ENCODE results near the gene TGFBR3.
"Not testable (repeated sequence)": the region's sequence is repeated elsewhere in the genome, so short reads cannot be mapped to it uniquely, and the experiment has no call there.

TGFBR3 gene

DNA sequence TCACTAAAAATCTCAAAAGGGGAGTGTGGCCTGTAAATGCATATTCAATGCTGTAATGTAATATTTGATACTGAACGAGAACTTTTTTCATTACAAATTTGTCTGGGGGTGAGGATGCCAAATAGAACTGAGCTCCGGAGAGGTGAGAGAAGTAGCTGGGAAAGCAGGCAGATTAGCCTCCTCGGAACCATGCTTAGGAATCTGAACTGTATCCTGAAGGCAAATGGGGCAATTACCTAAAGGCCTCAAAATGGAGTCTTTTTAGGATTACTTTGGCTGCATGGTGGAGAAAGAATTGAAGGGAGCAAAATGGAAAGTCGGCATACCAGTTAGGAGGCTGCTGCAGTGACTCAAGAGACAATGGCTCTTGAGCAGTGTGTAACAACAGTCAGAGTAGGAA, 206.5 kb downstream of the TGFBR3 start:
- no peak for DNase-seq

DNA sequence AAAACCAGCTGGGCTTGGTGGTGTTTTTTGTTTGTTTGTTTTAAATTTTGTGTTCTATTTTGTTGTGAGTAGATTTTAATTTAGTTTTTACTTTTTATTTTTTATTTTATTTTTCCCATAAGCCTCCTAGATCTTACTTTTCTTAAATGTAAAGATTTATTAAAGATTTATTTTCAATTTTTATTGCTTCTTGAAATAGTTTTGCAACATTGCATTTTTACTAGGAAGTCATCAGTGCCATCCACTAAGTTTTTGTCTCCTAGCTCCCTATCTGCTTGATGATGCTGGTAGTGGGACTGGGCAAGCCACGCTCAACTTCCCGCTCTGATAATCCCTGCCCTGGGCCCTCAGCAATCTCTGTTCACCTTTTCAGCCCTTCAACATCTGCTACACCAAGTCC, 209.9 kb downstream of the TGFBR3 start:
- no peak for DNase-seq

DNA sequence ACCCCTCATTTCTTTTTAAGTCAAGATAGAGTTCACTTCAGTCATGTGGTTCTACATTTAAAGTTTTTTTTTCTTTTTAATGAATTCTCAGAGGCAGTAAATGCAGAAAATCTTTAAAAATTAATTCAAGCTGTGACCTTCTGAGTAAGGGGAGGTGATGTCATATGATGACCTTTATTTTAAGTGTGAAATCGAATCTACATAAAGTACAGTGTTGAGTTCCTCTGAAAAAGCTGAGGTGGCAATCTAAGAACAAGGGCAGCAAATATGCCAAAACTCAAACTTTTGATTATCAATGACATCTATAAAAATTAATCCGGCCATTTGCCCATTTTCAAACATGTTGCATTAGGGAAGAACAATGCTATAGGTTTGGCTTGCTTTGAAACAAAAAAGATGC, 211.8 kb downstream of the TGFBR3 start:
- DNase-seq = no peak

GRCh38 chr1:91673613-91674012, 212.3 kb downstream of the TGFBR3 start:
- no peak for DNase-seq

- DNase-seq = no peak
Observed at GRCh38 chr1:91672601-91673161, 213.3 kb downstream of the TGFBR3 start.

GRCh38 chr1:91670781-91671180, 215.2 kb downstream of the TGFBR3 start:
- DNase-seq = no peak

GRCh38 chr1:91669584-91670350, 216.2 kb downstream of the TGFBR3 start:
- DNase-seq = no peak

- not testable (repeated sequence) for DNase-seq
Observed at GRCh38 chr1:91666651-91667050, 219.3 kb downstream of the TGFBR3 start.

DNA sequence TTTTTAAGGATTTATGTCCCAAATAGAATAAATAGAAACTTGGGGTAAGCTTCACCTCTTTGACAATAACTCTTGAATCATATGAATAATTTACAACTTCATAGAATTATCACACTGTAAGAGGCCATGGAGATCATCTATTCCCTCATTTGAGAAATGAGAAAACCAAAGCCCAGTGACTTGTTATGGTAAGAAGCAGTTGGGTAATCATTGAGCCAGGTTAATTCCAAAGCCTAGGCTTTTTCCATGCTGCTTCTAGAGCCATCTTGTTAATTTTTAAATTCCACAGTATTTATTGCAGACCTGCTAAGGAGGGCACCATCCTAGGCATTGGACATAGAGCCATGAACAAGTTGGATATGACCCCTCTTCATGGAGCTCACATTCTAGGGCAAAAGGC, 224.8 kb downstream of the TGFBR3 start:
- no peak for DNase-seq

DNA sequence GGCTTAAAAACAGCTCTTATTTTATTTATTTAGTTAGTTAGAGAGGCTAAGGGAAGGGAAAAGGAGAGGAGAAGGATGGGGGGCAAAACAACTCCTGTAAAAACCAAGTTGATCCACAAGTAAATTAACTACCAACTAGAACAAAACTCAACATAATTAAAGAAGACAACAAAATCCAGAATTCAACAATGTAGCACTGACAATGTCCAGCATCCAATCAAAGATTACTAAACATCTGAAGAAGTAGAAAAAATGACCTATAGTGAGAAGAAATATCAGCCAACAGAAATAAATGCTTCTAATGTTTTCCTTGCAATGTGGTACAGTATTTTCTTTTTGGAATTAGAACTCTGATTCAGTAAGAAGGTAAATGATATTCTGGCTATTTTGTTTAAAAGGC, 225.2 kb downstream of the TGFBR3 start:
- no peak for DNase-seq

DNA sequence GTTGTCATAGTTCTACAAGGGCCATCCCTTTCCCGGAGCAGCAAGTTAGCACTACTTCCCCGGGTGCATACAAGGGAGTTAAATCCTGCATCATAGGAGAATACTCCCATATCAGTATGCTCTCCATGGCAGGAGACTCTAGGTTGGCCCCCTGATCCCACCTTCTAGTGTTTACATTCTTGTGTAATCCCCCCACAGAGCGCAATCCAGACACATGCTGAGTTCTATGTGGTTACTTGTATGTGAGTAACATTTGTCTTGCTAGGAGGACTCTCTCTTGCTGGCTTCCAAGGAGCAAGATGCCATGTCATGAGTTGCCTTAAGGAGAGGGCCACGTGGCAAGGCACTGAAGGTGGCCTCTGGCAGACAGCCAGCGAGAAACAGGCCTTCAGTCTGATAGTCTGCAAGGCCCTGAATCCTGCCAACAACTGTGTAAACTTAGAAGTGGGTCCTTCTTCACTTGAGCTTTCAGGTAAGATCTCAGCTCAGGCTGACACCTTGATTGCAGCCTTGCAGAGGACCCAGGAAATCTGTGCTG, 230.0 kb downstream of the TGFBR3 start:
- DNase-seq = no peak

DNA sequence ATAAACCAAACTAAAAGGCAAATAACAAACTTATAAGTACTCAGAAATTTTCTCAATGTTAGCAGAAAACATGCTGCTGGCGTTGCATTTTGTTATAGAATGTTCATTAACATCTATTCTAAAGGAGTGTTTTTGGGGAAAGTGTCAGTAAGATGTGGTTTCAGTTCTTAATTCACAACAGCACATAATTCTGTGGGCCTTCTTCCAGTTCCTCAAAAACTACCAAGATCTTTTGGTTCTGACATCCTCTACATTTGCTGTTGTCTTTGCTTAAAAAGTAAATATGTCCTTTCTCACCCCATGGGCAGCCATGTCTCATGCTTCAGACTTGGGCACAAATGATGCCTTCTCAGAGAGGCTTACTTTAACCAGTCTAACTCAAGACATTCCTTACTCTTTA, 232.8 kb downstream of the TGFBR3 start:
- no peak for DNase-seq

DNA sequence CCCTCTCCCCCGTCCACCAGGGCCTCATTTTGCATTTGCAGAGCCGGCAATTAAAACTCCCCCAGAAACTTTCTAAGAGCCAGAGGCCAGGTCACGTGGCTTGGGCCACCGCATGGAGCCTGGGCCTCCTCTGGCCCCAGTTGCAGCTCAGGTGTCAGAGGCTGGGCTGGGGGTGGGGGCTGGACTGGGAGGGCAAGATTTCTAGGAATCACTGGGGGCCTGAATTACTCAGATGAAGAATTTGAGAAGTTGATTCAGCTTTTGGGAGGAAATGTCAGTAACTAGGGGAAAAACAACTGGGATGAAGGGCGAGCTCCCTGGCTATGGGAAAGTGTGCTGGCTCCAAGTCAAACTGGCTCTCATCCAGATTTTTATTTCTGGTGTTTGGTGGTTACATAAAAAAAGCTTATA, 234.3 kb downstream of the TGFBR3 start:
- DNase-seq = no peak

GRCh38 chr1:91651243-91651642, 234.7 kb downstream of the TGFBR3 start:
- DNase-seq = no peak

- DNase-seq = no peak
Observed at GRCh38 chr1:91650764-91651163, 235.2 kb downstream of the TGFBR3 start.

DNA sequence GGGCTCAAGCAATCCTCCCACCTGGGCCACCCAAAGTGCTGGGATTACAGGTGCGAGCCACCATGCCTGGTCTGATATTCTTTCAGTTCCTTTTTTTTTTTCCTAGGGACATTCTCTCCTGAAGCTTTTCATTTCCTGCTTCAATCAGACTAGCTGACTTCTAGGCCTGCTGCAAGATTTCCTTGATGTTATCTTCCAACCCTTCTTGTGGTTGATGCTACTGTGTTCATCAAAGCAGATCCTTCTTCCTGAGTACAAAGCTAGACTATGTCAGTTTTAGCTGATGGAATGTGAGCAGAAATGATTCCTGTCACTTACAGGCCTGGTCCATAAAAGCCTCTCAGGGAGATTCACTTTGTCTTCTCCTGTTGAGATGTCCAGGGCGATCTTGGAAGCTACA, 238.9 kb downstream of the TGFBR3 start:
- DNase-seq = no peak

DNA sequence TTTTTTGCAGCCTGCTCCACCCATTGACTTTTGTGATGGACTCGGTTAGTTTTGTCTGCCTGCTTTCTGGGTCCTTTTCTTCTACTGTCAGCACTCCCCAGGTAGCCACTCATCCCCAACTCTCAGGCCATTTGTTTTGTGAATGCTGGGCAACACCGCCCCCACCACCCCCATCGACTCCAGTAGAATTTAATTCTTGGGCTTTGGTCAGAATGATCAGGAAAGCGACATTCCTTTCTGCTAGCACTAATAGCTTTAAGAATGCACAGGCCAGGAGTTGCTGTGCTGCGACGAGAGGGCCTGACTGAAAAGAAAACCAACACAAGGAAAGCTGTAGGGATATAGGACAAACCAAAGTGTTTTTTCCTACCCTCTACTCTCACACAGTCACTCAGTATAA, 240.9 kb downstream of the TGFBR3 start:
- no peak for DNase-seq

- DNase-seq = no peak
Observed at GRCh38 chr1:91643431-91643830, 242.5 kb downstream of the TGFBR3 start.

- no peak for DNase-seq
Observed at GRCh38 chr1:91640877-91641526, 244.9 kb downstream of the TGFBR3 start.

- DNase-seq = no peak
Observed at GRCh38 chr1:91637539-91637994, 248.4 kb downstream of the TGFBR3 start.

- DNase-seq = no peak
Observed at GRCh38 chr1:91635763-91636162, 250.2 kb downstream of the TGFBR3 start.

DNA sequence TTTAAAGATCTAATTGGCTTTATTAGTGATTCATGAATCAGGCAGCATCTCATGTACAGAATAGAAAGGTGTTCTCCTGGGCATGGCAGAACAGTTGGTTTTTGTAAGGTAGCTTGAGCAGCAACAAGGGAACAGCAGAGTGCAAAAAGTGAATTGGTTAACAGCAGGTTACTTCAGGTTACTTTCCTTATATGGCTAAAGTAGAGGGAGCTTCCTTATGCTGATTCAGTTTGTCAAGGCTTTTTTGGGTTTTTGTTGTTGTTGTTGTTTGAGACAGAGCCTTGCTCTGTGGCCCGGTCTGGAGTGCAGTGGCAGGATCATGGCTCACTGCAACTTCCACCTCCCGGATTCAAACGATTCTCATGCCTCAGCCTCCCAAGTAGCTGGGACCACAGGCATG, 252.5 kb downstream of the TGFBR3 start:
- DNase-seq = no peak

DNA sequence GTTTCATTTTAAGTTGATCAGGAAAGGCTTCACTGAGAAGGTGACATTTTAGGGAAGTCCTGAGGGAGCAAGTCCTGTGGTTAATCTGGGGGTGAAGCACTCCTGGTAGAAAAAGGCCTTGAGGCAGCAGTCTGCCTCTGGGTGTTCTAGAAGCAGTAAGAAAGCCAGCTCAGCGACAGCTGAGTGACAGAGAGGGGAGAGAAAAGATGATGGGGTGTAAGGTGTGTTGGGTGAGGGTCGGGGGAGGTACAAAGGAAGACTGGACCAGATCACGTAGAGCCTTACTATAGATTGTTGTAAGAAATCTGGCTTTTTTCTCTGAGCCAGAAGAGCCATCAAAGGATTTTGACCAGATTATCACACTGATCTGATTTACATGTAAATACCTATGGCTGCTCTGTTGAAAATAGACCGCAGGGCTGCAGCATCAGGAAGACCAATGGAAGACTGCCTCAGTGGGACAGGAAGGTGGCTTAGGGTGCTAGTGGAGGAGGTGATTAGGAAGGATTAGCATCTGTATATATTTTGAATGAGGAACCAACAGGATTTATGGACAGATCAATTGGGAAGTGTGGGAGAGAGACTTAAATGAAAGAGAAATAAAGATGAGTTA, 254.1 kb downstream of the TGFBR3 start:
- no peak for DNase-seq

GRCh38 chr1:91630803-91631202, 255.1 kb downstream of the TGFBR3 start:
- DNase-seq = no peak
